Measurements from ENCODE around the gene PHF21A.

The PHF21A gene

DNA sequence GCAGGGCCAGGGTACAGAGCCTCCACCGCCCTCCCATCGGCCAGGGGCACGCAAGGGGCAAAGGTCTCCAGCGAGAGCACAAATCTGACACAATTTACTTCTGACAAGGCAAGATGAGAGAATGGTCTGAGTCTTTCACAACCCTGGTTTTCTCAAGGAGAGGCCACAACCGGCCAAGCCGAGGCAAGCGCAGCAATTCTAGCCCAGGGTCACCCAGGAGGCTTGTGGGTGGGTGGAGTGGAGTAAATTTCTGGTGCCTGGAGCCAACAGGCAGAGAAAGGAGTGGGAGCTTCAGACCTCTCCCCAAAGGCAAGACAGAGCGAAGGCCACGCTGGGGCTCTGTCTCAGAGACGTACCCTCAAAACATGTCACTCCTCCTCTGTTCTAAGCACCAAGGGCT, 189.5 kb downstream of the PHF21A start:
- DNase-seq, result no peak

DNA sequence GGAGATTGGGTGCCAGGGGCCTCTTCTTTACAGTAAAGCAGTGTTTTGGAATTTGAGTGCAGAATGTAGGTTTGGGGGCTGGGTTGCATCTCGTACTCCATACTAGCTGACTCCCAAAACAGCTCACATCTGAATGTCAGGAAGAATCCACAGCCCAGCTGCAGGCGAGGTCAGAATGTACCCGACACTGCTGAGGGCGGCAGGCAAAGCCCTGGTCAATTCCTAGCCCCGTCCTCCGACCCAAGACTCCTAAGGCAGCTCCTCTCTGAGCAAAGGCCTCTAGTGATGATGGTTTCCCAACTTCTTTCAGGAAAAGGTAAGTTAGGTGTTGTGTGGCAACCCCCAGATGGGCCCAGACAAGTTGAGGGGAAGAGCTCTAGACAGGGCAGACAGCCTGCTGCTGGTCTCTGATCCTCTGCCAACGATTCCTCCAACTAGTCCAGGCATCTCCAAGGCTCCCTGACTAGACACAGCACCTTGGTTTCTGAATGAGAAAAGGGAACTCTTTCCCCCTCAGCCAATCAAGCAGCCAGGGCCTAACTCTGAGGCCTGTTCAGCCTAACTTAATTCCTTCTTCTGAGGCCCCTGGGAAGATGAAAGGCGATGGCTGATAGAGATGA, 190.2 kb downstream of the PHF21A start:
- DNase-seq, result no peak

DNA sequence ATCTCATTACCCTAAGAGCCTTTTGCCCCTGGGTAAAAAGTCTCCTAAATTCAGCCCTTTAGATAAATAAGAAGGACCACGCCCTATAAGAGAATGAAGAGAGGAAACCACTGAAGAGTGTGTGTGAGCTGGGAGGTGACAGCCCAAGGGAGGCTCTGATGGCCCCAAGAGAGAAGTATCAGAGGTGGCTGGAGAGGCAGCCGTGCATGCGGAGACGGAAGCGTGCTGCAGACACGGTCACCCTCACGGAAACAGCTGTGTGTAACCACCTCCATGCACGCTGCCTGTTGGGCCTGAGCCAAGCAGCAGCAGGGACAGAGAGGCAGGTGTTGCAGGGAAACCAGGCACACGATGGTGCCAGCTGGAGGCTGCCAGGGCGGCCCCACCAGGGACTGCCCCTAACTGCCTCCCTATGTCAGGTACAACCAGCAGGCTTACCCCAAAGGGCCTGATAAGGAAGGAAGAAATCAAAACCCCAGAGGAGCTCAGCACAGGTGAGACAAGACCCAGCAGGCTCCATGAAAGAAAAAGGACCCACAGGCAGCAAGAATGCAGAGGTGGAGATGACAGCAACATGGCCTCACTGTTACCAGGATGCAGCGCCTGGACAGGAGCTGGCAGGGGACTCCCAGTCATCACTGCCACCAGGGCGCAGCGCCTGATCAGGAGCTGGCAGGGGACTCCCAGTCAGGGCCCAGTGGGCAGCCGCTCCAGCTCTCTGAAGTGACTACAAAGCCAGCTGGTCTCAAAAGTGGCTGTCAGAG, 191.0 kb downstream of the PHF21A start:
- DNase-seq, result no peak

DNA sequence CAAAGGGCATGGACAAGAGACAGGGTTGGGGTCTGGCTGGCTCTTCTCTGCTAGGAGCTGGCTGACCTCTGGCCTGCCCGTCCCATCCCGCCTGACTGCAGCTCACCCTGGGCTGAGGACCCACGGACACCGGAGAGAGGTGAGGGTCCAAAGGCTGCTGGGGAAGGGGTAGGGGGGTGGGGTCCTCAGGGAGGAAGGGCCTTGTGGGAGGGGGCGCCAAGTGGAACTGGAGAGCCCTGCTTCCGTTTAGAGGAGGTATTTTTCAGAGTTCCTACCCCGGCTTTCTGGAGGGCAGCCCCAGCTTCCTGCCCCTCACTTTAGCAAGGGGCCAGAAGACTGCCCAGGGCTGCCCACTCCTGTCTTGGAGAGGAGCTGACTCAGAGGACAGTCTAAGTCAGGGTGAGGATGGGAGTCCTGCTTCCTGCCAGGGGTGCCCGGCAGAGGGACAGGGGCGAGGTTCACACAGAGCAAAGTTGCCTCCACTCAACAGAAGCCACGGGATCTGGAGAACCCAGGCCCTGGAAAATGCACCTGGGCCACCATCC, 191.7 kb downstream of the PHF21A start:
- DNase-seq, result no peak

DNA sequence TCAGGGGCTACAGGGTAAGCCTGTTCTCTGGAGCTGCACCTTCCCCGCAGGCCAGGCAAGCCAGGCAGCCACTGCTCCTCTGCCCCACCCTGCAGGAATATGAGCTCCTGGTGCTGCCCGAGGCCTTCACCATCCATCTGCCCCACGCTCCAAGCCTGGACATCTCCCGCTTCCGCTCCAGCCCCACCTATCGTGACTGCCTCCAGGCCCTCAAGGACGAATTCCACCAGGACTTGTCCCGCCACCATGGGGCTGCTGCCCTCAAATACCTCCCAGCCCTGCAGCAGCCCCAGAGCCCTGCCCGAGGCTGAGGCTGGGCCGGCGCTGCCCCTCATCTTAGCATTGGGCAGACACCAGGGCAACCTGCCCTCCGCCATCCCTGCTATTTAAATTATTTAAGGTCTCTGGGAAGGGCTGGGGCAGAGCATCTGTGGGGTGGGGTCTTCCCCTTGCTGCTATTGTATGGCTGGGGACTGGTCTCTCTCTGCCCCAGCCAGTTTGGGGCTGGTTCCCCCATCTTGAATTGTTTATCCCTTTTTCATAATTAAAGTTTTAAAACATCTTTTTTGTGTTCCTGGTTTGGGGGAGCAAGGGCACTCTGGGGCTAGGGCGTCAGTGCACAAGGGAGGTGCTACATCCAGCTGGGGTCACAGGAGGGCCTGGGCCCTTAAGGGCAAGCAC, 192.6 kb downstream of the PHF21A start:
- no peak for DNase-seq

DNA sequence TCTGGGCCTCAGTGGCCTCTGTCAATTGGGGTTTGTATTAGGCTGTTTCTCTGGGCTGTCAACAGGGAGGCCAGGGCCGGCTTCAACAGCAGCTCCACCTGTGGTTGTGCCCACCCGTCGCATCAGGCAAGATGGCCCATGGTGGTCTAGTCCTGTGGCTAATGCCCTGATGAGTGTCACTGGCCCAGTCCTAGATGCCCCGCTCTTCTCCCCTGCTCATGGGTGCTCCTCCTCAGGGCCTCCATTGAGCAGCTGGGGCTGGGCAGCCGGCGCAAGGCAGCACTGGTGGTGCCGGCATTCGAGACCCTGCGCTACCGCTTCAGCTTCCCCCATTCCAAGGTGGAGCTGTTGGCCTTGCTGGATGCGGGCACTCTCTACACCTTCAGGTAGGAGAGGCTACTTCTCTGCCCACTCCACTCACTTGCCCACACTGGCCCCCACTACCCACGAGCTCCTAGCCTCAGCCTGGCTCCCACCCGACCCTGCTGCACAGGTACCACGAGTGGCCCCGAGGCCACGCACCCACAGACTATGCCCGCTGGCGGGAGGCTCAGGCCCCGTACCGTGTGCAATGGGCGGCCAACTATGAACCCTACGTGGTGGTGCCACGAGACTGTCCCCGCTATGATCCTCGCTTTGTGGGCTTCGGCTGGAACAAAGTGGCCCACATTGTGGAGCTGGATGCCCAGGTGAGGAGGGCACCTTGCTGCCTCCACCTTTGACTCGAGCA, 193.4 kb downstream of the PHF21A start:
- no peak for DNase-seq

DNA sequence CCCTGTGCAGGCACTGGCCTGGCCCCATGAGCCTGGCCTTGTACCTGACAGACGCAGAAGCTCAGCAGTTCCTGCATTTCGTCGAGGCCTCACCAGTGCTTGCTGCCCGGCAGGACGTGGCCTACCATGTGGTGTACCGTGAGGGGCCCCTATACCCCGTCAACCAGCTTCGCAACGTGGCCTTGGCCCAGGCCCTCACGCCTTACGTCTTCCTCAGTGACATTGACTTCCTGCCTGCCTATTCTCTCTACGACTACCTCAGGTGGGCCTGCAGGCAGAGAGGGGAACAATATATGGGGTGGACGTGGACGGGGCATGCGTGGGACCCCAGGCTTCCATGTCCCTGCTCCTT, 193.9 kb downstream of the PHF21A start:
- DNase-seq, result no peak

DNA sequence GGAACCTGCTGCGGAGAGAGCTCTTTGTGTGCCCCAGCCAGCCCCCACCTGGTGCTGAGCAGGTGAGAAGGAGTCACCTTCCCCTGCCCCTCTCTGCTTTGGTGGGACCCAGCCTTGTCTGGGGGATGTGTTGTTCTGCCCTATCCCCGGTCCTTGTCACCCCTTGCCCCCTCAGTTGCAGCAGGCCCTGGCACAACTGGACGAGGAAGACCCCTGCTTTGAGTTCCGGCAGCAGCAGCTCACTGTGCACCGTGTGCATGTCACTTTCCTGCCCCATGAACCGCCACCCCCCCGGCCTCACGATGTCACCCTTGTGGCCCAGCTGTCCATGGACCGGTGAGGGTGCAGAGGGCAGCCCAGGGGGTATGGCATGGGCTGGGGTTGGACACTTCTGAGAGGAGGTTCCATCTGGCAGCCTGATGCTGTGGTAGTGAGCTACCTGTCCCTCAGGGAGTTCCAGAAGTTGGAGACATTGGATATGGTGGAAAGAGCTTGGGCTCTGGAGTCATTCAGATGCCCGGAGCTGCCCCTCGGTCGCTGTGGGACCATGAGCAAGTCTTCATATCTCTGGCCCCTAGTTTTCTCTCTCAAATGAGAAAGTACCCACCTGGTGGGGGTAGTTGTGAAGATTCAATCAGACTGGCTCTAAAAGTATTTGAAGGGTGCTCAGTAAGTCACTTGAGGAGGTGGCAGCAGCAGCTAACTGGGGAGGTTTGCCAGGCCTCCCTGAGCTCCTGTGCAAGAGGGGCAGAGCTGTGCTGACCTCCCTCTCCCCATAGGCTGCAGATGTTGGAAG, 194.5 kb downstream of the PHF21A start:
- no peak for DNase-seq

DNA sequence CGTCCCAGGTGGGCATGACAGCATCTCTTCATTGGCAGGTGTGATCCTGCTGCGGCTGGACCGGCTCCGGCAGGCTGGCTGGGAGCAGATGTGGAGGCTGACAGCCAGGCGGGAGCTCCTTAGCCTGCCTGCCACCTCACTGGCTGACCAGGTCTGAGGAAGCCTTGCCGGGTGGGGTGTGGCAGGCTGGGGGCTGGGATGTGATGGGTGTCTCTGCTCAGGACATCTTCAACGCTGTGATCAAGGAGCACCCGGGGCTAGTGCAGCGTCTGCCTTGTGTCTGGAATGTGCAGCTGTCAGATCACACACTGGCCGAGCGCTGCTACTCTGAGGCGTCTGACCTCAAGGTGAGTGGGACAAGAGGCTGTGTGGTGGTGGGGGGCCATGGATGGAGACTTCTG, 195.3 kb downstream of the PHF21A start:
- no peak for DNase-seq

DNA sequence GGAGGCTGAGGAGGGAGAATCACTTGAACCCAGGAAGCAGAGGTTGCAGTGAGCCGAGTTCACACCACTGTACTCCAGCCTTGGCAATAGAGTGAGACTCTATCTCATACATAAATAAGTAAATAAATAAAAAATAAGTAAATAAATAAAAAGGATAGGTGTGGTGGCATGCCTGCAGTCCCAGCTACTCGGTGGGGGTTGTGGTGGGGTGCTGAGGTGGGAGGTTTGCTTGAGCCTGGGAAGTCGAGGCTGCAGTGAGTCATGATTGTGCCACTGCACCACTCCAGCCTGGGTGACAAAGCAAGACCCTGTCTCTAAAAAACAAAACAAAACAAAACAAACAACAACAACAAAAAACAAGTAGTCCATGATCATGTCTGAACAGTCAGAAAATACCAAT, 195.7 kb downstream of the PHF21A start:
- no peak for DNase-seq

DNA sequence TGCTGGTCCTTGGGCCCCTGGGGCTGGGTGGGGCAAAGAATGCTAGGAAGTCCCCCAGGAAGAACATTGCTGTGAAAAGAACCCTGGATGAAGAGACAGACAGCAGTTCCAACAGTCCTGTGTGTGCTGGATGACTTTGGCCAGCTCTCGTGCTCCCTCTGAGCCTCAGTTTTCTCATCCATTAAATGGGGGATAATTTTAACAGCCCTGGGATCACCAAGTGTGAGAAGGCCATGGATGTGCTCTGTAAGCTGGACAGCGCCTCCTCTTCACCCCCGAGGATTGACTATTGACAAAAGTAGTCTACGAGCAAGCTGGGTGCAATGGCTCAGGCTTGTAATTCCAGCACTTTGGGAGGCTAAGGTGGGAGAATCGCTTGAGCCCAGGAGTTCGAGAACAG, 196.3 kb downstream of the PHF21A start:
- no peak for DNase-seq

DNA sequence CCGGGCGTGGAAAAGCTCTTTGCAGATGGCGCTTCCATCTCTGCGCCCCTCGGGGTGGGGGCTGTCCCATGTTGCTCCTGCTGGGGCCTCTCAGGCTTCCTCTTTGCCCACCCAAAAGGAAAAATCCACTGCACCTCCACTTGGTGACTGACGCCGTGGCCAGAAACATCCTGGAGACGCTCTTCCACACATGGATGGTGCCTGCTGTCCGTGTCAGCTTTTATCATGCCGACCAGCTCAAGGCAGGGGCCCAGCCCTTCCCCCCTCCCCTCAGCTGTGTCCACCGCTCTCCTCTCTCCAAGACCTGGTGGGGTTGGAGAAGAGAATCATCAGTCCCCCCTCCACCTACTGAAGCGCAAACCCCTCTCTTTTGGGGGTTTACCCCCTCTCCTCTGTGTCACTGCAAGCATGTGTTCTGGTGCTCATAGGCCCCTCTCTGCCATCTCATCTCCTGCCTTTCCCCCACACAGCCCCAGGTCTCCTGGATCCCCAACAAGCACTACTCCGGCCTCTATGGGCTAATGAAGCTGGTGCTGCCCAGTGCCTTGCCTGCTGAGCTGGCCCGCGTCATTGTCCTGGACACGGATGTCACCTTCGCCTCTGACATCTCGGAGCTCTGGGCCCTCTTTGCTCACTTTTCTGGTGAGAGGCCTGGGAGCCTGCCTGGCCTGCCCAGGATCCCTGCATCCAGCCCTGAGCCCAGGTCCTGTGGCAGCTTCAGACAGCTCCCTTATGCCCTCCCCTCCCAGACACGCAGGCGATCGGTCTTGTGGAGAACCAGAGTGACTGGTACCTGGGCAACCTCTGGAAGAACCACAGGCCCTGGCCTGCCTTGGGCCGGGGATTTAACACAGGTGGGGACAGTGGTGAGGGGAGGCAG, 197.0 kb downstream of the PHF21A start:
- DNase-seq, result no peak

DNA sequence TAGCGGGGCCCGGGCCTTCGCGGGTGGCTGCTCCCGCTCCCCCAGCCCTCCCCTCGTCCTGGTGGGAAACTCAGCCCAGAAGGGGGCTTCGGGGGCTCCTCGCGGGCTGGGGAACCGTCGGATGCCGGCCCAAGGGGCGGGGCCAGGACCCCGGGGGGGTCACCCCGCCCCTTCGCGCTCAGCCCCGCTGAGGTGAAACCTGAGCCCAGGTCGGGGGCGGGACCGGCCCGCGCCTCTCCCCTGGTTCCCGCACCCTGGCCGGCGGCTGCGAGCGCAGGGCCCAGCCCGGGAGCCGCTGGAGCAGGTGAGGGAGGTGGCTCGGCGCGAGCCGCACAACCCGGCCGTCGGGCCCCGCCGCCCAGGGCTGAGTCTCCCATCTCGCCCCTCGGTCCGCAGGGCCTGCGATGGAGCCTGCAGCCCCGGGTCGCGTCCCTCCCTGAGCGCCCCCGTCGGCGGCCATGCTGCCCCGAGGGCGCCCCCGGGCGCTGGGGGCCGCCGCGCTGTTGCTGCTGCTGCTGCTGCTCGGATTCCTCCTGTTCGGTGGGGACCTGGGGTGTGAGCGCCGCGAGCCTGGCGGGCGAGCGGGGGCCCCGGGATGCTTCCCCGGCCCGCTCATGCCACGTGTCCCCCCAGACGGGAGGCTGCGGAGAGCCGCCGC, 198.7 kb downstream of the PHF21A start, which contains the start of gene LARGE2:
LARGE2 (plus strand) TSS at position 232 of the 658 bp plus-strand sequence; CDS start at position 459, 227 bp downstream.
- DNase-seq, result no peak

DNA sequence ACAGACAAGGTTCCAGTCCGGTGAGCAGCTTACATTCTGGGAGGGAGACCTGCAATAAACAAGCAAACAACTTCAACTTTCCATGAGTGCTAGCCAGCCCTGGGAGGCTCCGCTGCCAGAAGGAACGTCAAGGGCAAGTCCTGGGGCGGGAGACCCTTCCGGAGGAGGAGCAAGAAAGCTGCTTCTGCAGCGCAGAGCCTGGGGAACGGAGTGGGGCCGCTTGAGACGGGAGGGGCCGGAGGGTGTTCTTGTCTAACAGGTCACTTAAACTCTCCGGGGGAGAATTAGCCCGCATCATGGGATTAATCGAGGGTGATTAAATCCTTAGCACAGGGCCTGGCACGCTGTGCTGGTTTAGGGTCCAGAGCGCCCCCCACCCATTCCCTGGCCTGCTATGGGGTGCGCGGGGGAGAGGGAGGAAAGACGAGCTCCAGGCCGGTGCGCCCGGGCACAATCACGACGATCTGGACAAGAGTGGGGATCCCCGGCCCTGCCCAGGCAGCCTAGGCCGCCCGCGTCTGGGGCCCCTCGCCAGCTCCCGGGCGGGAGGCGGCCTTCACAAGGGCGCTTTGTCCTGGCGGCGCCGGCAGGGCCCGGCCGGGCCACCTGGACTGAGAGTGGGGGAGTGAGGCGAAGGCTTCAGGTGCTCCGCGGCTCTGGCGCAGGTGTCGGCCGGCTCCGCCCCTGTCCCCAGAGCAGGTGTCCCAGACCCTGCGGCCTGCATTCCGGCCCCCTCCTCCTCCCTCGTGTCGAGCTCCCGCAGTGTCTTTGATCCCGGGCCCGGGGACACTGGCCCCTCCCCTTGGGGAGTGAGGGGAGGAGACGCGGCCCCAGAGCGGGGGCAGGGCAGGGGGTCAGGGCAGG, 199.5 kb downstream of the PHF21A start:
- no peak for DNase-seq

DNA sequence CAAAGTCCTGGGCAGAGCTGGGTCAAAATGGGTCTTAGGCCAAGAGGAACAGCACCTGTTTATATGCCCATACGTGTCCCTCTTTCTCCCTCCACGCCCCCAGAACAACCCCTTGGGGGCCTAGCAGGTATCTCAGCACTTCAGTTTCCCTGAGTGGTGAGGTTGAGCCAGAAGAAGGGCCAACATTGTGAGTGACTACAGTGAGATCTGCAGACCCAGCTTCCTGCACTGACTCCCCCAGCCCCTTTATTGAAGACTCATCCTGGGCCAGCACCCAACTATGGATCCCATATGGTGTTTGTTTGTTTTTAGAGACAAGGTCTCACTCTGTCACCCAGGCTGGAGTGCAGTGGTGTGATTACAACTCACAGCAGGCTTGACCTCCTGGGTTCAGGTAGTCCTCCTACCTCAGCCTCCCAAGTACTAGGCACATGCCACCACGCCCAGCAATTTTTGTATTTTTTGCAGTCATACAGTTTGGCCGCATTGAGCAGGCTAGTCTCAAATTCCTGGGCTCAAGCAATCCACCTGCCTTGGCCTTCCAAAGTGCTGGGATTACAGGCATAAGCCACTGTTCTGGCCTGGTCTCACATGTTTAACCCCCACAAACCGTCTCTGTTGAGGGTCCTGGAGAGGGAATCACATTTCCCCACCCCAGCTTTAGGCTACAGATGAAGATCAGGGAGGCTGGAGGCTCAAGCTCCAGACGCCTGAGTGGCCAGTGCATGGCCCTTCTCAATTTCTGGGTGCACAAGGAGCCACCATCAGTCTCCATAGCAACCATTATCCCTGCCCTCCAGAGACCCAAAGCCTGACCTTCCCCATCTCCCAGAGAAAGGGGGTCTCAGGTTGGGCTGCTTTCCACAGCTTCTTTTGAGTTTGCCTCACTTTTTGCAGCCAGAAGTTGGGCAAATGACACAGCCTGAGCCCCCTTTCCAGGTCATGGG, 200.4 kb downstream of the PHF21A start:
- DNase-seq, result no peak

DNA sequence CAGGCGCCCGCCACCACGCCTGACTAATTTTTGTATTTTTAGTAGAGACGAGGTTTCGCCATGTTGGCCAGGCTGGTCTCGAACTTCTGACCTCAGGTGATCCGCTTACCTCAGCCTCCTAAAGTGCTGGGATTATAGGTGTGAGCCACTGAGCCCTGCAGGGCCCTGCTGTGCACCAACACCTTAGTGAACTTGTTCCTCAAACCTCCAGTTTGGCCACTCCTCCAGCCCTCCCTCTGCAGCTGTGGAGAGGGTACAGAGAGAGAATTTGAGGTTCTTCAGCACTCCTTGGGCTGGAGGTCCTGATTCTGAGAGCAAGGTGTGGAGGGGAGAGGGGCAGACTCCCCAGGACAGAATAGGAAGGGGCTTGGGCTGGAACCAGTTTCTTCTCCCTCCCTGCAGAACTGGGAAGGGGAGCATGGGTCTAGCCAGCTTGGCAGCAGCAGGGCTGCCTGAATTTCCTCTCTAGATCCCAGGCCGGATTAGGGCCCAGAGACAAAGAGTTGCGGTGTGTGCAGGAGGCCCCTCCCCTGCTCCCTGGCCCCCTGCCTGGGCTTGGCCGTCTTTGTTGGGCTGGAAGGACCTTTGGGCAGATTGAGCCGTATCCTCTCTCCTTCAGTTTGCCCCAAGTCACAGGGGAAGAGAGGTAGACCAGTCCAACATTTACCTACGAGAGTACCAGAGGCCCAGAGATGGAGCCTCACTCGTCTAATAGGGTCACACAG, 201.3 kb downstream of the PHF21A start:
- DNase-seq, result no peak

DNA sequence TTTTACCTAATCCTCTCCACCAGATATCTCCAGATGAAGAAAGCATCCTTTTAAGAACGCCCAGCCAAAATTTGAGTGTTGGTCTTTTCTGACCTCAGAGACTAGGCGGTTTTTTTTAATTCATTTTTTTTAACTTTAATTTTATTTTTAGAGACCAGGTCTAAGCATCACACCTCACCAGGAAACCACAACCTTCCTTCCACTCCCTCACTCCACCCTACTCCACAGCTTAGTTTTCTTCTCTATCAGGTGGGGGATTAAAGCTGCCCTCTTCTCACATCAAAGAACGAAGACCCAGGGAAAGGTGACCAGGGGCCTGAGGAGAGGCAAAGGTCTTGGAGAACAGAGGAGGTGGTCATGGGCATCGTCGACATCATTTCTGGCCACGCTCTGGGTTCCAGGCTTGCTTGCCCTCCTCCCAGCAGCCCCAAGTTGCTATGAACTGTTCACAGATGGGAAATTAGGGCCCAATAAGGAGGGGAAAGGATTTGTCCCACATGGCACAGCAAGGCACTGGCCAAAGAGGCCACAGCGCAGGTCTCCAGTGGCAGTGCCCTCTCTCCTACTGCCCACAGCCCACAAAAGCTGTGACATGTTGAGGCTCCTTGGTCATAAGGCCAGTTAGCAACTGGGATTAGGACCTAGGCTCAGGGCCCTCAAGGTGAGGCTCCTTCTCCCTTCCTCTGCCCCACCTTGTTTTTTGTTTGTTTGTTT, 202.1 kb downstream of the PHF21A start:
- DNase-seq, result no peak
